Stimulated activated naive CD8-positive, alpha-beta T cell treated with anti-CD3 and anti-CD28 coated beads, Interleukin-15, Interleukin-2, amounts not matched to agents 100 ng/mL and 50 ng/mL, for 24 hours (primary cell): Measurements from ENCODE around the gene GDF2.

Experiments used
- H3K27ac Mint-ChIP-seq: one replicate; pipeline ENCODE4 v1.8.0; 2021; ENCODE audit warnings: mild to moderate bottlenecking, mixed read lengths
- H3K27me3 Mint-ChIP-seq: one replicate; pipeline ENCODE4 v1.8.0; 2021; ENCODE audit warnings: mixed read lengths
- H3K36me3 Mint-ChIP-seq: one replicate; pipeline ENCODE4 v1.8.0; 2021; ENCODE audit warnings: low read depth, mixed read lengths
- H3K4me1 Mint-ChIP-seq: one replicate; pipeline ENCODE4 v1.8.0; 2021; ENCODE audit warnings: low read depth, mixed read lengths
- H3K4me3 Mint-ChIP-seq: one replicate; pipeline ENCODE4 v1.8.0; 2021; ENCODE audit warnings: mild to moderate bottlenecking, mixed read lengths
- H3K9me3 Mint-ChIP-seq: one replicate; pipeline ENCODE4 v1.8.0; 2021; ENCODE audit warnings: mixed read lengths

The GDF2 gene

GRCh38 chr10:47344996-47345870, 23.0 kb downstream of the GDF2 start:
- Mint-ChIP-seq H3K4me1 (no peaks in the 10 kb centered on the region), H3K4me3 (no peak overlapping the region), H3K36me3 (no peaks in the 10 kb centered on the region), H3K27ac (no peak overlapping the region), H3K9me3 (no peaks in the 10 kb centered on the region), H3K27me3 (peaks cover 3% of the 10 kb centered on the region)

DNA sequence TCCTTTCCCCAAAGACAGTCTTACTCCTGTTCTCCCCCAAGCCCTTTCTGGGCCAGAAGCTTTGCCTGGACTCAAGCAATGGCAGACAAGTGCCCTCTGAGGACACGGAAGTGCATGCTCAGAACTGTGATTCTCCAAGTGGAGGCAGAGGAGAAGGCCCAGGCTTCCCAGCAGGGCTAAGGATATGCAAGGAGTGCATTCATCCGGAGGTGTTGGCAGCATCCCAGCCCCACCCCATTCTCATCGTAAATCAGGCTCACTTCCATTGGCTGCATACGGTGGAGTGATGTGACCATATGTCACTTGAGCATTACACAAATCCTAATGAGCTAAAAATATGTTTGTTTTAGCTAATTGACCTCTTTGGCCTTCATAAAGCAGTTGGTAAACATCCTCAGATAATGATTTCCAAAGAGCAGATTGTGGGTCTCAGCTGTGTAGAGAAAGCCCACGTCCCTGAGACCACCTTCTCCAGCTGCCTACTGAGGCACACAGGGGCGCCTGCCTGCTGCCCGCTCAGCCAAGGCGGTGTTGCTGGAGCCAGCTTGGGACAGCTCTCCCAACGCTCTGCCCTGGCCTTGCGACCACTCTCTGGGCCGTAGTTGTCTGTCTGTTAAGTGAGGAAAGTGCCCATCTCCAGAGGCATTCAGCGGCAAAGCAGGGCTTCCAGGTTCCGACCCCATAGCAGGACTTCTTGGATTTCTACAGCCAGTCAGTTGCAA, 24.5 kb downstream of the GDF2 start:
- no peaks in the 10 kb centered on the region for H3K27me3 Mint-ChIP-seq
- H3K4me1 Mint-ChIP-seq: no peaks in the 10 kb centered on the region
- no peak overlapping the region for H3K27ac Mint-ChIP-seq
- no peaks in the 10 kb centered on the region for H3K9me3 Mint-ChIP-seq
- no peak overlapping the region for H3K4me3 Mint-ChIP-seq
- H3K36me3 Mint-ChIP-seq: no peaks in the 10 kb centered on the region

DNA sequence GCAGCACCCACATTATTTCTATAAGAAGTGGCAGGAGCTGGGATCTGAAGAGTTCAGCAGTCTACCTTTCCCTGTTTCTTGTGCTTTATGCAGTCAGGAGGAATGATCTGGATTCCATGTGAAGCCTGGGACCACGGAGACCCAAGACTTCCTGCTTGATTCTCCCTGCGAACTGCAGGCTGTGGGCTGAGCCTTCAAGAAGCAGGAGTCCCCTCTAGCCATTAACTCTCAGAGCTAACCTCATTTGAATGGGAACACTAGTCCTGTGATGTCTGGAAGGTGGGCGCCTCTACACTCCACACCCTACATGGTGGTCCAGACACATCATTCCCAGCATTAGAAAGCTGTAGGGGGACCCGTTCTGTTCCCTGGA, 25.0 kb downstream of the GDF2 start:
- Mint-ChIP-seq H3K27me3 (no peaks in the 10 kb centered on the region), H3K4me1 (no peaks in the 10 kb centered on the region), H3K27ac (no peak overlapping the region), H3K36me3 (no peaks in the 10 kb centered on the region), H3K9me3 (no peaks in the 10 kb centered on the region), H3K4me3 (no peak overlapping the region)

DNA sequence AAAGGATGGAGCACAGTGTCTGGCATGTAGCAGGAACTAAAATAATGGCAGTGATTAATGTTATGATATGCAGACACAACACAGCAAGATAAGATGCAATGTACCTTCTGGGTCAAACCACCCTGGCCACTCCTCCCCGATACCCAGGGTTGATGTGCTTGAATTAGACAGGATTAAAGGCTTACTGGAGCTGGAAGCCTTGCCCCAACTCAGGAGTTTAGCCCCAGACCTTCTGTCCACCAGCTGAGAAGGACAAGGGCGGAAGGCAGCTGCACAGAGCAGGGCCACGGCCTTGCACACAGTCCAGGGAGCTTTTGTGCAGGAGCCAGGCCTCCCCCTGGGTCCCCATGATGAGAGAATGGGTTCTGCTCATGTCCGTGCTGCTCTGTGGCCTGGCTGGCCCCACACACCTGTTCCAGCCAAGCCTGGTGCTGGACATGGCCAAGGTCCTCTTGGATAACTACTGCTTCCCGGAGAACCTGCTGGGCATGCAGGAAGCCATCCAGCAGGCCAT, 25.9 kb downstream of the GDF2 start, which contains the start of gene RBP3:
Gene RBP3, plus strand, starts transcription at position 226 of the 514 bp plus-strand sequence. Its CDS starts 122 bp downstream, at position 348.
- no peak within 1 kb of the TSS for H3K4me3 Mint-ChIP-seq
- H3K36me3 Mint-ChIP-seq: no peaks in the 10 kb centered on the region
- H3K4me1 Mint-ChIP-seq: no peaks in the 10 kb centered on the region
- no peaks in the 10 kb centered on the region for H3K27me3 Mint-ChIP-seq
- no peak within 1 kb of the TSS for H3K27ac Mint-ChIP-seq
- H3K9me3 Mint-ChIP-seq: no peaks in the 10 kb centered on the region

DNA sequence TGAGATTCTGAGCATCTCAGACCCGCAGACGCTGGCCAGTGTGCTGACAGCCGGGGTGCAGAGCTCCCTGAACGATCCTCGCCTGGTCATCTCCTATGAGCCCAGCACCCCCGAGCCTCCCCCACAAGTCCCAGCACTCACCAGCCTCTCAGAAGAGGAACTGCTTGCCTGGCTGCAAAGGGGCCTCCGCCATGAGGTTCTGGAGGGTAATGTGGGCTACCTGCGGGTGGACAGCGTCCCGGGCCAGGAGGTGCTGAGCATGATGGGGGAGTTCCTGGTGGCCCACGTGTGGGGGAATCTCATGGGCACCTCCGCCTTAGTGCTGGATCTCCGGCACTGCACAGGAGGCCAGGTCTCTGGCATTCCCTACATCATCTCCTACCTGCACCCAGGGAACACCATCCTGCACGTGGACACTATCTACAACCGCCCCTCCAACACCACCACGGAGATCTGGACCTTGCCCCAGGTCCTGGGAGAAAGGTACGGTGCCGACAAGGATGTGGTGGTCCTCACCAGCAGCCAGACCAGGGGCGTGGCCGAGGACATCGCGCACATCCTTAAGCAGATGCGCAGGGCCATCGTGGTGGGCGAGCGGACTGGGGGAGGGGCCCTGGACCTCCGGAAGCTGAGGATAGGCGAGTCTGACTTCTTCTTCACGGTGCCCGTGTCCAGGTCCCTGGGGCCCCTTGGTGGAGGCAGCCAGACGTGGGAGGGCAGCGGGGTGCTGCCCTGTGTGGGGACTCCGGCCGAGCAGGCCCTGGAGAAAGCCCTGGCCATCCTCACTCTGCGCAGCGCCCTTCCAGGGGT, 26.6 kb downstream of the GDF2 start:
- Mint-ChIP-seq H3K27ac (no peak overlapping the region), H3K36me3 (no peaks in the 10 kb centered on the region), H3K27me3 (no peaks in the 10 kb centered on the region), H3K4me1 (no peaks in the 10 kb centered on the region), H3K9me3 (no peaks in the 10 kb centered on the region), H3K4me3 (no peak overlapping the region)

DNA sequence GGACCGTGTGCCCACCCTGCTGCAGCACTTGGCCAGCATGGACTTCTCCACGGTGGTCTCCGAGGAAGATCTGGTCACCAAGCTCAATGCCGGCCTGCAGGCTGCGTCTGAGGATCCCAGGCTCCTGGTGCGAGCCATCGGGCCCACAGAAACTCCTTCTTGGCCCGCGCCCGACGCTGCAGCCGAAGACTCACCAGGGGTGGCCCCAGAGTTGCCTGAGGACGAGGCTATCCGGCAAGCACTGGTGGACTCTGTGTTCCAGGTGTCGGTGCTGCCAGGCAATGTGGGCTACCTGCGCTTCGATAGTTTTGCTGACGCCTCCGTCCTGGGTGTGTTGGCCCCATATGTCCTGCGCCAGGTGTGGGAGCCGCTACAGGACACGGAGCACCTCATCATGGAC, 27.3 kb downstream of the GDF2 start:
- Mint-ChIP-seq H3K27me3 (no peaks in the 10 kb centered on the region), H3K36me3 (no peaks in the 10 kb centered on the region), H3K9me3 (no peaks in the 10 kb centered on the region), H3K27ac (no peak overlapping the region), H3K4me3 (no peak overlapping the region), H3K4me1 (no peaks in the 10 kb centered on the region)

- Mint-ChIP-seq H3K27ac (no peak overlapping the region), H3K4me1 (no peaks in the 10 kb centered on the region), H3K27me3 (no peaks in the 10 kb centered on the region), H3K4me3 (no peak overlapping the region), H3K9me3 (no peaks in the 10 kb centered on the region), H3K36me3 (no peaks in the 10 kb centered on the region)
Observed at GRCh38 chr10:47349941-47350371, 27.7 kb downstream of the GDF2 start.

DNA sequence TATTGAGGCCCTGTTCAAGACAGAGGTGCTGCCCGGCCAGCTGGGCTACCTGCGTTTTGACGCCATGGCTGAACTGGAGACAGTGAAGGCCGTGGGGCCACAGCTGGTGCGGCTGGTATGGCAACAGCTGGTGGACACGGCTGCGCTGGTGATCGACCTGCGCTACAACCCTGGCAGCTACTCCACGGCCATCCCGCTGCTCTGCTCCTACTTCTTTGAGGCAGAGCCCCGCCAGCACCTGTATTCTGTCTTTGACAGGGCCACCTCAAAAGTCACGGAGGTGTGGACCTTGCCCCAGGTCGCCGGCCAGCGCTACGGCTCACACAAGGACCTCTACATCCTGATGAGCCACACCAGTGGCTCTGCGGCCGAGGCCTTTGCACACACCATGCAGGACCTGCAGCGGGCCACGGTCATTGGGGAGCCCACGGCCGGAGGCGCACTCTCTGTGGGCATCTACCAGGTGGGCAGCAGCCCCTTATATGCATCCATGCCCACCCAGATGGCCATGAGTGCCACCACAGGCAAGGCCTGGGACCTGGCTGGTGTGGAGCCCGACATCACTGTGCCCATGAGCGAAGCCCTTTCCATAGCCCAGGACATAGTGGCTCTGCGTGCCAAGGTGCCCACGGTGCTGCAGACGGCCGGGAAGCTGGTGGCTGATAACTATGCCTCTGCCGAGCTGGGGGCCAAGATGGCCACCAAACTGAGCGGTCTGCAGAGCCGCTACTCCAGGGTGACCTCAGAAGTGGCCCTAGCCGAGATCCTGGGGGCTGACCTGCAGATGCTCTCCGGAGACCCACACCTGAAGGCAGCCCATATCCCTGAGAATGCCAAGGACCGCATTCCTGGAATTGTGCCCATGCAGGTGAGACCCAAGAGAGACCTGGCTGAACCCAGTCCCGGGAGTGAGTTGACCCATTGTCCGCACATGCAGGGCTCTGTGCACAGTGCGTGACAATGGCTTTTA, 28.7 kb downstream of the GDF2 start:
- Mint-ChIP-seq H3K36me3 (no peaks in the 10 kb centered on the region), H3K27ac (no peak overlapping the region), H3K4me1 (no peaks in the 10 kb centered on the region), H3K9me3 (no peaks in the 10 kb centered on the region), H3K27me3 (no peaks in the 10 kb centered on the region), H3K4me3 (no peak overlapping the region)

GRCh38 chr10:47351899-47352815, 29.9 kb downstream of the GDF2 start:
- Mint-ChIP-seq H3K4me3 (no peak overlapping the region), H3K27me3 (no peaks in the 10 kb centered on the region), H3K9me3 (no peaks in the 10 kb centered on the region), H3K36me3 (no peaks in the 10 kb centered on the region), H3K4me1 (no peaks in the 10 kb centered on the region), H3K27ac (no peak overlapping the region)

DNA sequence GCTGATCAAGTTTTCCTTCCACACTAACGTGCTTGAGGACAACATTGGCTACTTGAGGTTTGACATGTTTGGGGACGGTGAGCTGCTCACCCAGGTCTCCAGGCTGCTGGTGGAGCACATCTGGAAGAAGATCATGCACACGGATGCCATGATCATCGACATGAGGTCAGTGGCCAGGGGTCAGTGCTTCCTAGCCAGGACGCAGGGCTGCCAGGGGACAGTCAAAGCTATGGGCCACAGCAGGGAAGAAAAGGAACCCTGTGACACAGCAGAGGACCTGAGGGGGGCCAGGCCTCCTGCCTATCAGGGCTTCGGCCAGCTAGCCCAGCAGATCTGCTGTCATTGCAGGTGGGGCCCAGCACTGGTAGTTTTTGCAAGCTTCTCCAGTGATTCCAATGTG, 31.1 kb downstream of the GDF2 start:
- Mint-ChIP-seq H3K27ac (no peak overlapping the region), H3K4me1 (no peaks in the 10 kb centered on the region)

GRCh38 chr10:47354165-47354564, 31.9 kb downstream of the GDF2 start:
- H3K27me3 Mint-ChIP-seq: no peaks in the 10 kb centered on the region
- H3K9me3 Mint-ChIP-seq: no peaks in the 10 kb centered on the region
- no peak overlapping the region for H3K27ac Mint-ChIP-seq
- no peaks in the 10 kb centered on the region for H3K4me1 Mint-ChIP-seq
- H3K36me3 Mint-ChIP-seq: no peaks in the 10 kb centered on the region
- no peak overlapping the region for H3K4me3 Mint-ChIP-seq

More for the DNA sequence above, 31.1 kb downstream of the GDF2 start:
- Mint-ChIP-seq H3K9me3 (no peaks in the 10 kb centered on the region), H3K27me3 (no peaks in the 10 kb centered on the region), H3K36me3 (no peaks in the 10 kb centered on the region), H3K4me3 (no peak overlapping the region)

DNA sequence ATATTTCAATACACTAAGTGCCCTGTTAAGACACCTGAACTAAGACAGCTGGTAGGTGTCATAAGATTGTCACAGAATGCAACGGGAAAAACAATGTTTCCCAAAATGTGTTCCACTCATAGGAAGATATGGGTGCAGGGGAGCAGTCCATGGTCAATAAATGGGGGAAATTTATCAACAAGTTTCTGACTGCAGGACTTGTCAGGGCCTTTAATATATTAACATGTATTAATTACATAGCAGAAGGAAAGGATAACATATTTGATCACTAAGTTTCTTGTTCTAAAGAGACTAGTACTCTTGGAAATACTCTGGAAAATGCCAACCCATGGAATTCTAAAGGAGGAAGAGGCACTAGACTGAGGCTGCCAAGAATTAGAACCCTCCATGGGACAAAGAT, 32.6 kb downstream of the GDF2 start:
- Mint-ChIP-seq H3K4me3 (no peak overlapping the region), H3K9me3 (no peaks in the 10 kb centered on the region), H3K27me3 (no peaks in the 10 kb centered on the region), H3K27ac (no peak overlapping the region), H3K4me1 (no peaks in the 10 kb centered on the region), H3K36me3 (no peaks in the 10 kb centered on the region)

DNA sequence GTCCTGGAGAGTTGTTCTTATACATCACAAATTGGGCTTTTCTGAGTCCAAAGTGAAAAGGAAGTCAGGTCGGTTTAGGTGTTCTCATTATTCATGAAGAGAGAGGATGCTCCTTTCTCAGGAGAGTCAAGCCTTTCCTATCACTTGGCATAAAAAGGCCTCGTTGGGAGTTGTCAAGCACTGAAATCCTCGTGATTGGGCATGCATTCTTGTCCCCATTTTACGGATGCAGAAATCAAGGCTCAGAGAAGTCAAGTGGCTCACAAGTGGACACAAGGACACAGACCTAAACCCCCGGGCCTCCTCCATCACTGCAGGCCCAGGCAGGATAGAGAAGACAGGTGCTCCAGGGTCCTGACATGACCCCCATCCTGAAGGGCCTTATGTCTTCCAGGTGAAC, 34.5 kb downstream of the GDF2 start:
- H3K9me3 Mint-ChIP-seq: no peaks in the 10 kb centered on the region
- no peaks in the 10 kb centered on the region for H3K4me1 Mint-ChIP-seq
- H3K27me3 Mint-ChIP-seq: no peaks in the 10 kb centered on the region
- H3K4me3 Mint-ChIP-seq: no peak overlapping the region
- H3K27ac Mint-ChIP-seq: no peak overlapping the region
- H3K36me3 Mint-ChIP-seq: no peaks in the 10 kb centered on the region
